ENCODE results near the gene MACROD2.

GRCh38 chr20:14691994-14692393, 696.7 kb downstream of the MACROD2 start:
- no peak for TF ChIP-seq CTCF (IDR thresholded peaks at IDR 0.05)
- no peak for TF ChIP-seq POLR2A (IDR thresholded peaks at IDR 0.05)

Data from tibial nerve (tissue), 3 donors.